GM19372 (cell line): ENCODE results near the gene SLC38A10.

Experiments used
- ATAC-seq: cut with Tn5 transposase; IDR thresholded peaks from one replicate; pipeline ENCODE4 v1.9.1; 2021; ENCODE audit warnings: mild to moderate bottlenecking, low read depth, moderate library complexity; ENCODE audit not compliant: unreplicated experiment

SLC38A10 gene

GRCh38 chr17:81282141-81282540 is 13.0 kb downstream of the SLC38A10 start:
- ATAC-seq = no peak

GRCh38 chr17:81280571-81280970 is 14.5 kb downstream of the SLC38A10 start:
- no peak for ATAC-seq

- no peak for ATAC-seq
Measured at GRCh38 chr17:81279278-81280275, 15.5 kb downstream of the SLC38A10 start.

- ATAC-seq = no peak
Measured at GRCh38 chr17:81278831-81279230, 16.3 kb downstream of the SLC38A10 start.

- ATAC-seq = no peak
Measured at GRCh38 chr17:81277946-81278693, 17.0 kb downstream of the SLC38A10 start.

- no peak for ATAC-seq
Measured at GRCh38 chr17:81277421-81277820, 17.7 kb downstream of the SLC38A10 start.

- ATAC-seq = no peak
Measured at GRCh38 chr17:81276781-81277180, 18.3 kb downstream of the SLC38A10 start.

- ATAC-seq = no peak
Measured at GRCh38 chr17:81274471-81274855, 20.6 kb downstream of the SLC38A10 start.

- no peak for ATAC-seq
Measured at GRCh38 chr17:81273698-81274470, 21.2 kb downstream of the SLC38A10 start.

GRCh38 chr17:81272616-81273015 is 22.5 kb downstream of the SLC38A10 start:
- ATAC-seq = no peak

- no peak for ATAC-seq
Measured at GRCh38 chr17:81271226-81271625, 23.9 kb downstream of the SLC38A10 start.

- ATAC-seq = no peak
Measured at GRCh38 chr17:81270279-81270678, 24.8 kb downstream of the SLC38A10 start.

GRCh38 chr17:81267390-81268067 is 27.6 kb downstream of the SLC38A10 start:
- no peak for ATAC-seq

GRCh38 chr17:81265576-81265975 is 29.5 kb downstream of the SLC38A10 start:
- no peak for ATAC-seq

- no peak for ATAC-seq
Measured at GRCh38 chr17:81264640-81265039, 30.5 kb downstream of the SLC38A10 start.

GRCh38 chr17:81263371-81264181 is 31.5 kb downstream of the SLC38A10 start:
- ATAC-seq = no peak

GRCh38 chr17:81261582-81262336 is 33.3 kb downstream of the SLC38A10 start:
- no peak for ATAC-seq

- ATAC-seq = no peak
Measured at GRCh38 chr17:81261096-81261495, 34.0 kb downstream of the SLC38A10 start.

- ATAC-seq = no peak
Measured at GRCh38 chr17:81260641-81261040, 34.5 kb downstream of the SLC38A10 start.
